Nephron progenitor cell (in vitro differentiated cells): ENCODE measurements around the gene CSNK1G3.

Source experiments
- DNase-seq: peaks from one replicate; pipeline ENCODE4 v3.0.0; 2021
- H3K27ac Mint-ChIP-seq: 2 replicates; pipeline ENCODE4 v1.8.0; 2021; ENCODE audit warnings: mild to moderate bottlenecking, moderate library complexity, mixed read lengths
- H3K27me3 Mint-ChIP-seq: 2 replicates; pipeline ENCODE4 v1.8.0; 2021; ENCODE audit warnings: mild to moderate bottlenecking, low read depth, mixed read lengths; ENCODE audit not compliant: poor library complexity
- H3K36me3 Mint-ChIP-seq: 2 replicates; pipeline ENCODE4 v1.8.0; 2021; ENCODE audit warnings: low read depth, mixed read lengths
- H3K4me1 Mint-ChIP-seq: 2 replicates; pipeline ENCODE4 v1.8.0; 2021; ENCODE audit warnings: mixed read lengths
- H3K4me3 Mint-ChIP-seq: 2 replicates; pipeline ENCODE4 v1.8.0; 2021; ENCODE audit warnings: mild to moderate bottlenecking, moderate library complexity, mixed read lengths
- H3K9me3 Mint-ChIP-seq: 2 replicates; pipeline ENCODE4 v1.8.0; 2021; ENCODE audit warnings: mild to moderate bottlenecking, moderate library complexity, mixed read lengths
- TF ChIP-seq, protein P1 (sequence below): fragments of 200-600 bp; sonication (generic); IDR thresholded peaks from 2 replicates; pipeline ENCODE4 v1.5.0; 2021; ENCODE audit warnings: antibody characterized with exemption

CSNK1G3 gene

DNA sequence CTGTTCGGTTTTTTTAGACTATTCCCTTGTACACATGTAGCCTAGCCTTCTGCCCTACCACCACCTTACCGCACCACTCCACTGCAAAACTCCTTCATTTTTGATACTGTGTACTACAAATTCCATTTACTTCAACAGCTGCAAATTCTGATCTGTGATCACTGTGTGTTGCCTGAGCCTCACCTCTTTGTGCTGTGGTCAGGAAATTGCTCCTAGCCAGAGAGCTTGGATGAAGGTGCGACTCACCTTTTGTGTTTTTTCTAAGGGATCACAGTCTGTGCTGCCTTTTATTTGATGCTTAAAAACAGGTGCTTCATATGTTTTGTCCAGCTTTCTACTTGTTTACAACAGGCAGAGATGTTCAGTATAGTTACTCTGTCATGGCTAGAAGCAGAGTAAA lies 31.5 kb downstream of the CSNK1G3 start:
- no peak for DNase-seq
- Mint-ChIP-seq H3K27me3 (peaks cover 4% of the 10 kb centered on the region), H3K4me1 (peaks cover 5% of the 10 kb centered on the region), H3K27ac (peak overlapping the region; percentile 50), H3K36me3 (peaks cover 23% of the 10 kb centered on the region), H3K4me3 (no peak overlapping the region), H3K9me3 (peaks cover 4% of the 10 kb centered on the region)
- TF ChIP-seq, protein P1, sequence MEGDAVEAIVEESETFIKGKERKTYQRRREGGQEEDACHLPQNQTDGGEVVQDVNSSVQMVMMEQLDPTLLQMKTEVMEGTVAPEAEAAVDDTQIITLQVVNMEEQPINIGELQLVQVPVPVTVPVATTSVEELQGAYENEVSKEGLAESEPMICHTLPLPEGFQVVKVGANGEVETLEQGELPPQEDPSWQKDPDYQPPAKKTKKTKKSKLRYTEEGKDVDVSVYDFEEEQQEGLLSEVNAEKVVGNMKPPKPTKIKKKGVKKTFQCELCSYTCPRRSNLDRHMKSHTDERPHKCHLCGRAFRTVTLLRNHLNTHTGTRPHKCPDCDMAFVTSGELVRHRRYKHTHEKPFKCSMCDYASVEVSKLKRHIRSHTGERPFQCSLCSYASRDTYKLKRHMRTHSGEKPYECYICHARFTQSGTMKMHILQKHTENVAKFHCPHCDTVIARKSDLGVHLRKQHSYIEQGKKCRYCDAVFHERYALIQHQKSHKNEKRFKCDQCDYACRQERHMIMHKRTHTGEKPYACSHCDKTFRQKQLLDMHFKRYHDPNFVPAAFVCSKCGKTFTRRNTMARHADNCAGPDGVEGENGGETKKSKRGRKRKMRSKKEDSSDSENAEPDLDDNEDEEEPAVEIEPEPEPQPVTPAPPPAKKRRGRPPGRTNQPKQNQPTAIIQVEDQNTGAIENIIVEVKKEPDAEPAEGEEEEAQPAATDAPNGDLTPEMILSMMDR = no peak

DNA sequence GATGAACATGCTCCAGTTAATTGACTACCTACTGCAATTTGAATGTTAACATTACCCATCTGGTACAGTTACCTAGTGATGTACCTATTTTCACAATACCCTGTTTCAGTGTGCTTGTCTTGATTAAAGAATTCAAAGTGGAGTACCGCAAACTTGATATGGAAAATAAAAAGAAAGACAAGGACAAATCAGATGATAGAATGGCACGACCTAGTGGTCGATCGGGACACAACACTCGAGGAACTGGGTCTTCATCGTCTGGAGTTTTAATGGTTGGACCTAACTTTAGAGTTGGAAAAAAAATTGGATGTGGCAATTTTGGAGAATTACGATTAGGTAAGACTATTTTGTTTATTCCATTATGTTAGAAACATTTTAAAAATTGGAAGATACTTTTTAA lies 33.5 kb downstream of the CSNK1G3 start:
- no peak overlapping the region for H3K4me3 Mint-ChIP-seq
- H3K27me3 Mint-ChIP-seq = peaks cover 4% of the 10 kb centered on the region
- peaks cover 4% of the 10 kb centered on the region for H3K9me3 Mint-ChIP-seq
- H3K4me1 Mint-ChIP-seq = peaks cover 5% of the 10 kb centered on the region
- no peak for DNase-seq
- TF ChIP-seq, protein P1 = peak; percentile 42
- H3K27ac Mint-ChIP-seq = no peak overlapping the region
- peaks cover 28% of the 10 kb centered on the region for H3K36me3 Mint-ChIP-seq

DNA sequence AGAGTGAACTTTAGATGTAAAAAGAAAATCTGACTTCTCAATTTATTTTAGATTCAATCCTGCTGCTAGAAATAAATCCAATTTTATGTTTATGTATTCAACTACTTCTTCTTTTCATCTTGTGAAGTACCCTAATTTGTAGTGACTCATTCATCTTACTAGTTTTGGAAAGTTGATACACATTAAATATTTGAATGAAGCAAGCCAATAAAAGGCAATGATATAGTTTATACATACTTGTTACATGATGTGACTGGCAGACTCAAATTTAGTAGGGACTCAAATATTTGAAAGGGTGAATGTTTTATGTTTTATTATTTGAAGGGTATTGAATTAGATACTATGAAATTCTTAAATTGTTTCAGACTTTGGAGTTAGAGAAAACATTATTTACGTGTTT lies 34.7 kb downstream of the CSNK1G3 start:
- Mint-ChIP-seq H3K9me3 (peaks cover 4% of the 10 kb centered on the region), H3K27me3 (peaks cover 3% of the 10 kb centered on the region), H3K36me3 (peaks cover 20% of the 10 kb centered on the region), H3K4me1 (peaks cover 5% of the 10 kb centered on the region), H3K4me3 (no peak overlapping the region), H3K27ac (no peak overlapping the region)
- DNase-seq = no peak
- TF ChIP-seq, protein P1 = no peak

DNA sequence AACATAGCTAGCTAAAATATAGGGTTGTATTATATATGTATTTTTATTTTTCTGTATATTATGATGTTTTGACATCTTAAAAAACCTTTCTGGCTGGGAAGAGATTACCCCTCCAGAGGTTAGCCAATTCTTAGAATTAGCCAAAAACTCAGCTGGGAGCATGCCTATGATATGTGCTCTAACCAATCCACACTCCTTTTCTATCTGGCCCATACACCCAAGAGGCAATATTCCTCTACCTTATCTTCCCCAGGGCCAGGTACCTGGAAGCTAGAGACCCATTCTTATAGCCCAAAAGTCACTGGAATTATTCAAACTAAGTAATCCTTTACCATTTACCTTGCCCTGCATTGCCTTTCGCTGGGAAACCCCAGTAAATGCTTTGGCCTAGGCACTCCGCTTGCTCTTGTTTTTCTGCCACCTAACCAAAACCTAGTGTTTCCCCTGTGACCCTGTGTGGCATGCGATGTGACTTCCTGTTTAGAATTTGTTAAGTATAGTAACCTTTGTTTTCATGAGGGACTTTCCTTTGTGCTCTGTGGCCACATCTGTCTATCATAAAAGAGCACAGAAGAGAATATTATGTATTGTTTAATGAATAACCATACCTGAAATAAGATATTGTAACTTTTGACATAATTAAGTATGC lies 37.4 kb downstream of the CSNK1G3 start:
- DNase-seq = no peak
- Mint-ChIP-seq H3K36me3 (peaks cover 12% of the 10 kb centered on the region), H3K27ac (peak overlapping the region; percentile 2)

DNA sequence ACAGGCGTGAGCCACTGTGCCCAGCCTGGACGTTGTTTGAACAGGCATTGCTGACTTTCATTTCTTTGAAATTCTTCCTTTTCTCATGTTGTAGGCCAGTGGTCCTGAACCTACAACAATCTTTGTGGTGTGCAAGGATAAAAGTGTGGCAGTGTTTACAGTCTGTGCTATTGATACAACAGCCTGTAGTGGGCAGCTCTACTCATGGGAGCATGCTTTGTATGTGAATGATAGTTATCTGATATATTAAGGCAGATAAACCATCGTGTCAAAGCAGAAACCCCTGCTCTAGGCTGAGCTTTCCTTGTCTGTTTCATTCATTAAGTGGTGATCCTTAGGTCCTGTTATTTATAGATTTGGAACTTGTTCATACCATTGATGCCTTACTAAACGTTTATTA lies 42.6 kb downstream of the CSNK1G3 start:
- H3K27me3 Mint-ChIP-seq = no peaks in the 10 kb centered on the region
- DNase-seq = no peak
- no peak overlapping the region for H3K27ac Mint-ChIP-seq
- no peak overlapping the region for H3K4me3 Mint-ChIP-seq
- H3K9me3 Mint-ChIP-seq = no peaks in the 10 kb centered on the region
- TF ChIP-seq, protein P1 = no peak
- peaks cover 24% of the 10 kb centered on the region for H3K36me3 Mint-ChIP-seq
- no peaks in the 10 kb centered on the region for H3K4me1 Mint-ChIP-seq

More for the DNA sequence above, 37.4 kb downstream of the CSNK1G3 start:
- no peaks in the 10 kb centered on the region for H3K4me1 Mint-ChIP-seq
- H3K4me3 Mint-ChIP-seq = no peak overlapping the region
- H3K9me3 Mint-ChIP-seq = no peaks in the 10 kb centered on the region
- H3K27me3 Mint-ChIP-seq = no peaks in the 10 kb centered on the region
- TF ChIP-seq, protein P1 = no peak

DNA sequence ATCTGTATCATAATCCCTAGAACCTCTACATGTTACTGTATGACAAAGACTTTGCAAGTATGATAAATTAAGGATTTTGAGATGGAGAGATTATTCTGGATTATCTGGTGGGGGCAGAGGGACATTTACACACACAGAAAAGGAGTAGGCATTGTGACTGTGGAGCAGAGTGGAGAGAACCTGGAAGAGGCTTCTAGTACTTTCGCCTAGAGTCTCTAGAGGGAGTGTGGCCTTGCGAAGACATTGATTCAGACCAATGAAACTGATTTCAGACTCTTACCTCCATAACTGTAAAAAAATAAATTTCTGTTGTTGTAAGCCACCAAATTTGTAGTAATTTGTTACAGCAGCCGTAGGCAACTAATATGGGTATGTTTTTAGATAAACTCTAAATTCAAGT lies 45.9 kb downstream of the CSNK1G3 start:
- no peaks in the 10 kb centered on the region for H3K27me3 Mint-ChIP-seq
- no peak for DNase-seq

More for the DNA sequence above, 45.9 kb downstream of the CSNK1G3 start:
- TF ChIP-seq, protein P1 = no peak
- Mint-ChIP-seq H3K4me1 (no peaks in the 10 kb centered on the region), H3K4me3 (no peak overlapping the region), H3K27ac (no peak overlapping the region), H3K36me3 (peaks cover 26% of the 10 kb centered on the region), H3K9me3 (no peaks in the 10 kb centered on the region)
